CD4-positive, alpha-beta T cell treated with Interleukin-21 for 1 hour (primary cell): Measurements from ENCODE around the gene ZNF484.
"Not testable (repeated sequence)": the region's sequence is repeated elsewhere in the genome, so short reads cannot be mapped to it uniquely, and the experiment has no call there.

Source experiments
- DNase-seq: peaks from one replicate; pipeline ENCODE4 v3.0.0-alpha.2; 2020

ZNF484 gene

GRCh38 chr9:92857236-92857635, 20.6 kb downstream of the ZNF484 start:
- no peak for DNase-seq

DNA sequence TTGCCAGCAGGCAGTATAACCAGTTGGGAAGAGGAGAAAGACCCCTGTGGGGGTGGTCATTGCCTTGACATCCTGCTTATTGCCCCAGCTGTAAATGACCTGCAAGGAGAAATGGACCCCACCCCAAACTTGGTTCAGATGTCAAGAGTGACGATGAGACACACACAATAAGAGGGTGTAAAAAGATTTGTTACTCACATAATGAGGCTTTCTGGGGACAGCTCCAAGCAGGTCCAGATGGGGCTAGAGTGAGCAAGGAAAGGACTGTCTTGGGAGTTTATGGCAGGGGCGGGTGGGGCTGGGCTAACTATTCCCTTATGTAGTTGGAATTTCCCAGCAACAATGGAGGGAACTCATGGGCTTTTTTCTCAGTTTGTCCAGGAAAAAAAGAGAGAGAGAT, 24.1 kb downstream of the ZNF484 start:
- no peak for DNase-seq

- peak; percentile 10 for DNase-seq
Measured at GRCh38 chr9:92850898-92851297, 26.9 kb downstream of the ZNF484 start.

DNA sequence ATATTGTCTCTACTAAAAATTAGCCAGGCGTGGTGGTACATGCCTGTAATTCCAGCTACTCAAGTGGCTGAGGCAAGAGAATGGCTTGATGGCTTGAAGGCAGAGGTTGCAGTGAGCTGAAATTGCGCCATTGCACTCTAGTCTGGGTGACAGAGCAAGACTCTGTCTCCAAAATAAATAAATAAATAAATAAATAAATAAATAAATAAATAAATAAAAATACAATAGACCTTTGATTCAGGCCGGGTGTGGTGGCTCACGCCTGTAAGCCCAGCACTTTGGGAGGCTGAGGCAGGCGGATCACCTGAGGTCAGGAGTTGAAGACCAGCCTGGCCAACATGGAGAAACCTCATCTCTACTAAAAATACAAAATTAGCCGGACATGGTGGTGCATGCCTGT, 29.1 kb downstream of the ZNF484 start:
- not testable (repeated sequence) for DNase-seq

- DNase-seq, result no peak
Measured at GRCh38 chr9:92846662-92847145, 31.1 kb downstream of the ZNF484 start.

GRCh38 chr9:92838411-92838810, 39.4 kb downstream of the ZNF484 start:
- DNase-seq, result not testable (repeated sequence)

DNA sequence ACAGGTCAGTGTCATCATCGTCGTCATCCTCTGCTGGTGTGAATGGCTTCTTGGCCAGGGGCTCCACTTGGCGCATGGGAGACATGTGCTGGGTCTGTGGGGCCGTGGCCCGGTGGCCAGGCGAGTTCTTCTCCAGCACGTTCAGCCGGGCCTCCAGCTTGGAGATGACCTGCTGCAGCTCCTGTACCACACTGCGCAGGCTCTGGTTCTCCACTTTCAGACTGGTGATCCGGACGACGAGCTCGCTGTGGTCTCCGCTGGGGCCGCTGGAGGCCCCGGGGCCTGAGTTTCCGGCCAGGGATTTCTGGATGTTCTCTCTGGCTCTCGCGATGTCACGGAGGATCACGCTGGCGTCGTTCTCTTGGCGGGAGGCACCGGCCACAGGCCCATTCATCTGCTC, 40.6 kb downstream of the ZNF484 start:
- DNase-seq, result no peak

DNA sequence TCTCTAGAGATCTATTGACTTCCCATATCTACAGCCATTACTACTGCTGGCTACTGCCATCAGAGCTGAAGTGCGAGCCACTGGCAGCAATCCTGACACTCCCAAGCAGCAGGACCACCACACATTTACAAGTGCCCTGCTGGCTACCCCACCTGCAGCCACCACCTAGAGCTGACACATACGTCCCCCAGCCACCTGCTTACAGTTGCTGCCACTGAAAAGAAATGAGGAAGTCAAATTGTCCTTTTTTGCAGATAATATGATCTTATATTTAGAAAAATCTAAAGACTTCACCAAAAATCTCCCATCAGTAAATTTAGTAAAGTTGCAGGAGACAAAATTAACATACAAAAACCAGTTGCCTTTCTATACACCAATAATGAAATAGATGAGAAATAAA, 48.4 kb downstream of the ZNF484 start:
- no peak for DNase-seq

DNA sequence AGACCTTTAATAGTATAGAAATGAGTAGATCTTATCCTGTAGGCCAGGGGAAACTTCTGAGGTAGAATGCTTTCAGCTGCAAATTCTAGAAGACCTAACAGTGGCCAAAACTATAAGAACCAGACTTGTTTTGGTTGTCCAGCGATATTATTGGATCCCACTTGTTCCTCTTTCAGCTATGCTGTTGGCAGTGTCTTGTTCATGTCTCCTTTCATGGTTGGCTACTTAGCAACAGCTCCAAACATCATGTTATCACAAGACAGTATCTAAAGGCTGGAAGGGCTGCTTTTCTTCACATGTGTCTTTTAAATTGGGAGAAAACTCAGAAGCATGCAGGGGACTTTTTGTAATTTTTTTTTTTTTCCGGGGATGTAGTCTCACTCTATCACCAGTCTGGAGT, 52.8 kb downstream of the ZNF484 start:
- DNase-seq, result not testable (repeated sequence)

GRCh38 chr9:92820964-92821363, 56.9 kb downstream of the ZNF484 start:
- no peak for DNase-seq

GRCh38 chr9:92819898-92820297, 57.9 kb downstream of the ZNF484 start:
- DNase-seq, result not testable (repeated sequence)

DNA sequence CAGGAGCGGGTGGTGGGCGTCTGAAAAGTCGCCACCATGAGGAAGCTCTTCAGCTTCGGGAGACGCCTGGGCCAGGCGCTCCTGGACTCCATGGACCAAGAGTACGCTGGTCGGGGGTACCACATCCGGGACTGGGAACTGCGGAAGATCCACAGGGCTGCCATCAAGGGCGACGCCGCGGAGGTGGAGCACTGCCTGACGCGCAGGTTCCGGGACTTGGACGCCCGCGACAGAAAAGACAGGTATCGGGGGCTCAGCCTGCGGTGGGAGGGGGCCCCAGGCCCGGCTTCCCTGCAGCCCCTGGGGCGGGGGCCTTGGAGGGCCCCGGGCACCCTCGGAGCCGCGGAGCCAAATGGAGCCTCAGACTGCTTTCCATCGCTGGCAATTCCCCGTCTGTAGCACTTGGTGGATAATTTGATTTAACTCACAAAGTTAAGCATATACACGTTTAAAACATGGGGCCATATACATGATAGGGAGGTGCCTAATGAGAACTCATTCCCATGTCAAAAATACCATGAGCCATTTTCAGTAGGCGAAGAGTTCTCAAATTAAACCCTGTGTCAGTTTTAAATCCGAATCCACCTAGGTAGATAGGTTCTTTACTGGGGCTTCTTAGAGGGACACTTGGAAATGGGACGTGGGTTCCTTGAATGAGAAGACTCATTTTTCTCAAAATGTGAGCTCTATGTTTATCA, 68.1 kb downstream of the ZNF484 start:
- DNase-seq, result not testable (repeated sequence)

DNA sequence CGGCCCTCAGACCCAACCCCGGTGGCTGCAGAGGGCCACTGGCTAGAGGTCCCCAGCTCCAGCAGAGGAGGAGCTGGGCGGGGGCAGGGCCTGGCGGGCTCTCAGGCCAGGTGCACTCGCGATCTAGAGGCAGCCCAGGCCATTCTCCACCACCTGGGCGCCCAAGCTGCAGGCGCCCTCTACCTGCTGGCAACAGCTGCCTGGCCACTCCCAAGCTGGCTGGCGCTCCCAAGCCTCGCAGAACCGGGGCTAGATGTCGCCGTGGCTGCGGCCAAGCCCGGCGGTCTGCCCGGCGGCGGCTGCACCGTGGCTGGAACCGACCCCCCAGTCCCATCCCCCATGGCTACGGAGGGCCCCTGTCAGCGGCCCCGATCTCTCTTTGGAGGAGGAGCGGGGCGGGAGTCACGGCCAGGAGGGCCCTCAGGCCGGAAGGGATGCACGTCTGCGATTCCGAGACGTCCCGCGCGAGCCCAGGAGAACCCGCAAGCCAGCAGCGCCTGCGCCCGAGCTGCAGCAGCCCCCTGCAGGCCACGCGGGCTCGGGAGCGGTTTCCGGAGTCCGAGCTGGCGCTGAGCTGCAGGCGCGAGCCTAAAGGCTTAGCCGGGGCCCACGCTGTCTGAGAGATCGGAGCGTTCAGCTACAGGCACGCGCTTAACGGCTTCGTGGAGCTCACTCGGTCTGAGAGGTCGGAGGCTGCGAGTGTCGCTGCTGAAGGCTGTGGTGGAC, 68.9 kb downstream of the ZNF484 start:
- peak; percentile 37 for DNase-seq

DNA sequence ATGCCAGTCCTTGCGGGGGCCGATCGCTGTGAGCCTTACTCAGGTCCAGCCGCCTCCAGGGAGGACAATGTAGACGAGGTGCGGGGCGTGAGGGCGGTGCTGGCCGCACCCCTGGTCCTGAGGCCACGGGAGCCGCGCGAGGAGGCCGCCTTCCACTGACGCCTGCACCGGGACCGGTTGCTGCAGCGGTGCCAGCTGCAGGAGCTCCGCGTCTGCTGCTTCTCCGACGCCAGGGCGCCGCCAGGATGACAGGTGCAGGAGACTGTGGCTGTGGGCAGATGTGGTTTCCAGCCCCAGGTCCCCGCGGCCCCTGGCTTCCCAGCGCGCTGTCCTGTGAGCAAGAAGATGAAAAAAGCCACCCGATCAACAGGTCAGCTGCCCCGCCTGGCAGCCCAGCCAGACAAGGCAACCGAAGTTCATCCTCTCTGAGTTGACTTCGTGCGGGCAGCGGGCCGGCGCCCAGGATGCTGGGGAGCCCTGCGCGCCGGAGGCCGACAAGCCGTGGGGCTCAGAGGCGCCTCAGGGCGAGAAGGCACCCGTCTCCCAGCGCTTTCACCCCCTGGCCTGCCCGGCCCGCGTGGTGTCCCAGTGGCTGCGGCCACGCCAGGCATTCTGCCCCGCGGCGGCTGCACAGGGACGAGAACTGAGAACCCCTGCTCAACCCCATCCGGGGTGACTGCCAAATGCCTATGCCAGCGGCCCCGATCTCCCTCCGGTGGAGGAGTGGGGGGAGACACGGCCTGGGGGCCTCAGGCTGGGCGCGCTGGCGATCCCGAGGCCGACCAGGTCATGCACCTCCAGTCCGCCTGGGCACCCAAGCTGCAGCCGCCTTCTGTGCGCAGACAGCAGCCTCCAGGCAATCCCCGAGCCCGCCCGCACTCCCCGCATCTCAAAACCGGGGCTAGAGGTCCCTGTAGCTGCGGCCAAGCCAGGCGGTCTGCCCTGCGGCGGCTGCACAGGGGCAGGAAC, 69.8 kb downstream of the ZNF484 start:
- peak; percentile 22 for DNase-seq

- DNase-seq, result no peak
Measured at GRCh38 chr9:92807031-92807756, 70.6 kb downstream of the ZNF484 start.

DNA sequence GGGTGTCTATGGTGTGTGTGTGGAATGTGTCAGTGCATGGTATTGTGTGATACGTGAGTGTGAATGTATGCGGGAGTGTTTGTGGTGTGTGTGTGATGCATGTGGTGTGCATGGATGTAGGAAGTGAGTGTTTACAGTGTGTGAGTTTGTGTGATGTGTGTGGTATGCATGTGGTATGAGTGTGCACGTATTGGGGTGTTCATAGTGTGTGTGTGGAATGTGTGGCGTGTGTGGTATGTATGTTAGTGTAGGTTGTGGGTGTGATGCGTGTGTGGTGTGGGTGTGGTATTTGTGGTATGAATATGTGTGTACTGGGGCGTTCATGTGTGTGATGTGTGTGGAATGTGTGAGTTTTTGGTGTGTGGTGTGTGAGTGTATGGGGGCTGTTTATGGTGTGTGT, 73.1 kb downstream of the ZNF484 start:
- DNase-seq, result no peak

DNA sequence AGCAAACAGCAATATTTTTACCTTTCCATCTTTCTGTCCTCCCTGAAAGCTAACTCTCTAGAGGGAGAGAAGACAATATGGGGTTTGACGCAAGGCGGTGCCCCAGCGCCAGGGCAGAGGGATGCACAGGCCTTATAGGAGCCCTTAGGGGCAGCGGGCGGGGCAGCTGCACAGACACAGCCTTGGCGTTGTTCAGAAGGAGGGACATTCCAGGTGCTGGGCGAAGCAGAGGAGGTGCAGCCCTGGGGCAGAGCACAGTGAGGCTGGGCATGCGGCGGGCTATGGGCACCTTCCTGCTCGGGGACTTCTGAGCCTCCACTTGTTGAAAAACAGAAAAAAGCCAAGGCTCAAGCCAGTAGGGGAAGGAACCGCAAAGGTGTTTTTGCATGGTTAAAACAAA, 79.5 kb downstream of the ZNF484 start:
- DNase-seq, result no peak

DNA sequence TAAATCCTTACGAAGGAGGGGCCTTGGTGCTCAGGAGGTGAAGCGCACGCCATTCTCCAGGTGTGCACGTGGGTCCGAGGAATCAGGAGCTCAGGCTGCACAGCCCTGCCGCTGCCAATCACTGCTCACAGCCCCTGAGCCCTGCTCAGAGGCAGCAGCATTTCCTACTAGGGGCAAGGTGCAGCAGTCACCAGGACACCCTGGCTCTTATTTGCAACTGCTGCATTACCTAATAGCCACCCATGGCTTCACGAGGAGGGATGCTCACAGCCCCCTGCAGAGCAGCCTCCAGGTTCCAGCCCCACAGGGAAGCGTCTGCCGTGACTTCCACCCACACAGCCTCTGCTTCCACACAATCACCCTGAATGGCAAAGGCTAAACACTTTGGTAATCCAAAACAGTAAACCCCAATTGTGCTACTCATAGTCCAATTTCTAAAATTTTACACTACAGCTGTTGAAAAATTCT, 81.5 kb downstream of the ZNF484 start:
- DNase-seq, result not testable (repeated sequence)

DNA sequence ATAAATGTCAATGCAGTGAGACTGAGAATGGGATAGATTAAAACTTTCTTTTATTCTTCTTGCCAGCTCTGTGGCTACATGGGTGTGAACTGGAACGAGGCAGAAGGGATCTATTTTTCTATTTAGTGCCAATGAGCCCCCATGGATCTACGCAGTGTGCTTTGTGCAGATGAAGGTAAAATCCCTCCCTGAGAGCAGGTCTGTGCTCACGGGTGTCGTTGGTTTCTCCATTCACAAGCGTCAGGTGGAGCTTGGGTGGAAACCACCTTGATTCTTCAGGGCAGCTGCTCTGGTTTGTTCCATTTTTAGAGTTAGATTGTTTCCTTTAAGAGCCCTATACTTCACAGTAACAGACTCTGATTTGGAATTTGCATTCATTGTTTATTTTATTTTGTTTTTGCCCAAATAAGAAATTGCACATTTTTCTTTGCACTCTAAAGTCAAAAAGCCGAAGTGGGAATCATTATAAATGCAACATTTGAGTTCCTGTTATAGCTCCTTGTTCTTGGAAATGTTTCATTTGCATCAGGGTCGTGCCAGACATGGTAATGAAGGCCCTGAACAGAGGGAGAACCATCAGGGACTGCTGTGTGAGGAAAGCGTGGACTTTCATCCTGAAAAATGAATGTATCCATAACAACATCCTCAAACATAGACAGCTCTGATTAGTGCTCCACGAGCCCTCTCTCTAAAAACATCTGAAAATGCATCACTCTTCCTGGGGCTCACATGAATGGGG, 82.1 kb downstream of the ZNF484 start:
- no peak for DNase-seq
